ENCODE data around the gene VEGFC. TPM values are rescaled to one million over a fixed set of nuclear protein-coding genes. Genes with fewer than 3 reads are reported as not detected.

Gene VEGFC
- total RNA-seq, 4 donors from 2014 or later: 2.6 to 14.9 (median 5.4) TPM

- no peaks in the 10 kb centered on the region for H3K9me3 ChIP-seq
- no peak for TF ChIP-seq POLR2A (IDR thresholded peaks at IDR 0.05)
- TF ChIP-seq CTCF (IDR thresholded peaks at IDR 0.05): no peak
- H3K27me3 ChIP-seq: no peaks in the 10 kb centered on the region
- H3K4me3 ChIP-seq: no peak overlapping the region
- no peak for DNase-seq
- no peak overlapping the region for H3K27ac ChIP-seq
- no peaks in the 10 kb centered on the region for H3K4me1 ChIP-seq
- H3K36me3 ChIP-seq: no peaks in the 10 kb centered on the region
These were observed 147.3 kb downstream of the VEGFC start for GRCh38 chr4:176645246-176645960.

DNA sequence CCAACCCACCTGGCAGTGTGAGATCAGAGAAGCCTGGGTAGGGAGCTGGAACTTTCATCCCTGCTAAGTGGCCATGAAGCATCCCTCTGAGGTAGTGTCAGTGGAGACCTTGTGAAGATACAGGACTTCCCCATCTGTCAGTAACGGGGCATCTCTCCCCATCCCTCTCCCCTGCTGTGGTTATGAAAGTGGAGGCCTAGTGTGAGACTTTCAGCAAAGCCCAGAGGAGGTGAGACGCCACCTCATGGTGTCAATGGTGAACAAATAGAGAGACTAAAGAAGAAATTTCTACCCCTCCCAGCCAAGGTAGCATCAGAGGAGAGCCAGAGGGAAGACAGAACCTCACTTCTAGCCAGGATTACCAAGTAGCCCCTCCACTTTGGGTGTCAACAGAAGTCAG lies 150.2 kb downstream of the VEGFC start:
- H3K27ac ChIP-seq: no peak overlapping the region
- H3K9me3 ChIP-seq: no peaks in the 10 kb centered on the region
- H3K27me3 ChIP-seq: no peaks in the 10 kb centered on the region
- no peak for DNase-seq
- TF ChIP-seq POLR2A (IDR thresholded peaks at IDR 0.05) (no peak), CTCF (IDR thresholded peaks at IDR 0.05) (no peak)
- no peak overlapping the region for H3K4me3 ChIP-seq
- no peaks in the 10 kb centered on the region for H3K36me3 ChIP-seq
- no peaks in the 10 kb centered on the region for H3K4me1 ChIP-seq

- Histone ChIP-seq H3K27me3 (no peaks in the 10 kb centered on the region), H3K36me3 (no peaks in the 10 kb centered on the region), H3K27ac (no peak overlapping the region), H3K4me3 (no peak overlapping the region), H3K4me1 (no peaks in the 10 kb centered on the region), H3K9me3 (no peaks in the 10 kb centered on the region)
- no peak for TF ChIP-seq POLR2A (IDR thresholded peaks at IDR 0.05)
- no peak for DNase-seq
These were observed 151.5 kb downstream of the VEGFC start for GRCh38 chr4:176641237-176641636.

- H3K4me1 ChIP-seq: no peaks in the 10 kb centered on the region
- no peaks in the 10 kb centered on the region for H3K27me3 ChIP-seq
- DNase-seq: no peak
- no peak for TF ChIP-seq POLR2A (IDR thresholded peaks at IDR 0.05)
- TF ChIP-seq CTCF (IDR thresholded peaks at IDR 0.05): no peak
- H3K36me3 ChIP-seq: no peaks in the 10 kb centered on the region
- H3K4me3 ChIP-seq: no peak overlapping the region
- H3K27ac ChIP-seq: no peak overlapping the region
- H3K9me3 ChIP-seq: no peaks in the 10 kb centered on the region
These were observed 153.7 kb downstream of the VEGFC start for GRCh38 chr4:176638992-176639391.

- TF ChIP-seq CTCF (IDR thresholded peaks at IDR 0.05) (no peak), POLR2A (IDR thresholded peaks at IDR 0.05) (no peak)
- Histone ChIP-seq H3K27ac (no peak overlapping the region), H3K4me3 (no peak overlapping the region), H3K9me3 (no peaks in the 10 kb centered on the region), H3K36me3 (no peaks in the 10 kb centered on the region), H3K4me1 (no peaks in the 10 kb centered on the region), H3K27me3 (no peaks in the 10 kb centered on the region)
- no peak for DNase-seq
These were observed 156.4 kb downstream of the VEGFC start for GRCh38 chr4:176636292-176636691.

GRCh38 chr4:176635372-176636261 lies 157.1 kb downstream of the VEGFC start:
- no peak for TF ChIP-seq POLR2A (IDR thresholded peaks at IDR 0.05)
- Histone ChIP-seq H3K27ac (no peak overlapping the region), H3K9me3 (peaks cover 0 to 3% (median 0%) of the 10 kb centered on the region in 4 donors), H3K27me3 (no peaks in the 10 kb centered on the region), H3K4me1 (no peaks in the 10 kb centered on the region), H3K36me3 (no peaks in the 10 kb centered on the region), H3K4me3 (no peak overlapping the region)
- no peak for DNase-seq

All from Peyer's patch (tissue), 4 donors.